Measurements from ENCODE around the gene EGFLAM.

DNA sequence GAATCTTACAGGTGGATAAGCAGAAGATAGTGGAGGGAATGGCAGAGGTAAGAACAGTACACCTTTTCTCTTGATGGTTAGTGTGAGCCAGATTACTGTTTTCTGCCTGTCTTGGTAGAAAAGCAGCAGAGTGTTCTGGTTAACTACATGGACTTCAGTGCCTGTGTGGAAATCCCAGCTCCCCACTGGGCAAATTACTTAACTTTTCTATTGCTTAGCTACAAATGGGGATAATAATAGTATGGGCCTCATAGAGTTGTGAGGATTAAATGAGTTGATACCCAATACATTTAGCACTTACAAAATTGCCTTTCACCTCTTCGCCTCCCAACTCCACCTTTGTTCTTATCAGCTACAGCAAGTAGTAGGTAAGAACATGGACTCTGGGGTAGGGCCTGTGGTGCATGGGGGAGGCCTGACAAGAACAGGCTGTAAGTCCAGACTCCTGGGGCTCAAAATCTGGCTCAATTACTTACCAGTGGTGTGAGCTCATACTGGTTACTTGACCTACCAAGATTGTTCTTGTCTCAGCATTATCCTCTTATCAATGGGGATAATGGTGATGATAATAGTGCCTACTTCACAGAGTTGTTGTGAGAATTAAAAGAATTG lies 173.0 kb downstream of the EGFLAM start:
- TF ChIP-seq, protein P1, sequence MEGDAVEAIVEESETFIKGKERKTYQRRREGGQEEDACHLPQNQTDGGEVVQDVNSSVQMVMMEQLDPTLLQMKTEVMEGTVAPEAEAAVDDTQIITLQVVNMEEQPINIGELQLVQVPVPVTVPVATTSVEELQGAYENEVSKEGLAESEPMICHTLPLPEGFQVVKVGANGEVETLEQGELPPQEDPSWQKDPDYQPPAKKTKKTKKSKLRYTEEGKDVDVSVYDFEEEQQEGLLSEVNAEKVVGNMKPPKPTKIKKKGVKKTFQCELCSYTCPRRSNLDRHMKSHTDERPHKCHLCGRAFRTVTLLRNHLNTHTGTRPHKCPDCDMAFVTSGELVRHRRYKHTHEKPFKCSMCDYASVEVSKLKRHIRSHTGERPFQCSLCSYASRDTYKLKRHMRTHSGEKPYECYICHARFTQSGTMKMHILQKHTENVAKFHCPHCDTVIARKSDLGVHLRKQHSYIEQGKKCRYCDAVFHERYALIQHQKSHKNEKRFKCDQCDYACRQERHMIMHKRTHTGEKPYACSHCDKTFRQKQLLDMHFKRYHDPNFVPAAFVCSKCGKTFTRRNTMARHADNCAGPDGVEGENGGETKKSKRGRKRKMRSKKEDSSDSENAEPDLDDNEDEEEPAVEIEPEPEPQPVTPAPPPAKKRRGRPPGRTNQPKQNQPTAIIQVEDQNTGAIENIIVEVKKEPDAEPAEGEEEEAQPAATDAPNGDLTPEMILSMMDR (conservative IDR thresholded peaks at IDR 0.05; ENCODE audit: low read depth, low read length) = no peak
- no peak for TF ChIP-seq MXI1 (IDR thresholded peaks at IDR 0.05; ENCODE audit: borderline replicate concordance, low read depth, low read length)
- TF ChIP-seq CHD1 (IDR thresholded peaks at IDR 0.05; ENCODE audit: low read depth, low read length) = no peak
- TF ChIP-seq CEBPB (IDR thresholded peaks at IDR 0.05; ENCODE audit: low read depth, low read length) = no peak
- no peak for TF ChIP-seq POLR2A (IDR thresholded peaks at IDR 0.05; ENCODE audit: low read depth, low read length)
- TF ChIP-seq, protein P2, sequence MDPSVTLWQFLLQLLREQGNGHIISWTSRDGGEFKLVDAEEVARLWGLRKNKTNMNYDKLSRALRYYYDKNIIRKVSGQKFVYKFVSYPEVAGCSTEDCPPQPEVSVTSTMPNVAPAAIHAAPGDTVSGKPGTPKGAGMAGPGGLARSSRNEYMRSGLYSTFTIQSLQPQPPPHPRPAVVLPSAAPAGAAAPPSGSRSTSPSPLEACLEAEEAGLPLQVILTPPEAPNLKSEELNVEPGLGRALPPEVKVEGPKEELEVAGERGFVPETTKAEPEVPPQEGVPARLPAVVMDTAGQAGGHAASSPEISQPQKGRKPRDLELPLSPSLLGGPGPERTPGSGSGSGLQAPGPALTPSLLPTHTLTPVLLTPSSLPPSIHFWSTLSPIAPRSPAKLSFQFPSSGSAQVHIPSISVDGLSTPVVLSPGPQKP (IDR thresholded peaks at IDR 0.05; ENCODE audit: borderline replicate concordance, low read depth, low read length) = no peak
- TF ChIP-seq RAD21 (IDR thresholded peaks at IDR 0.05; ENCODE audit: low read length) = no peak

Measured in IMR-90 (cell line).